Mesenchymal stem cell (in vitro differentiated cells and primary cell): ENCODE data around the gene HEPH.

ENCODE experiments used
- DNase-seq: peaks from one replicate; pipeline ENCODE4 v3.0.0-alpha.2; 2013
- H2AFZ ChIP-seq: one replicate; pipeline ENCODE4 v1.6.1; 2013; ENCODE audit warnings: low read depth, mild to moderate bottlenecking, control low read depth, inconsistent platforms, low read length, moderate library complexity
- H2AK5ac ChIP-seq: 2 replicates; pipeline ENCODE4 v1.6.1; 2013; ENCODE audit warnings: low read length, moderate library complexity, mild to moderate bottlenecking, inconsistent platforms; ENCODE audit not compliant: severe bottlenecking
- H2BK120ac ChIP-seq: one replicate; pipeline ENCODE4 v1.6.1; 2013; ENCODE audit warnings: low read depth, mild to moderate bottlenecking, inconsistent platforms, low read length, moderate library complexity
- H2BK12ac ChIP-seq, 2 experiments: one replicate each; pipeline ENCODE4 v1.6.1; 2013; ENCODE audit warnings: inconsistent platforms in 2 of 2, low read length in 2 of 2, mild to moderate bottlenecking in 2 of 2, moderate library complexity in 2 of 2, control low read depth in 1 of 2
- H2BK15ac ChIP-seq: one replicate; pipeline ENCODE4 v1.6.1; 2013; ENCODE audit warnings: mild to moderate bottlenecking, low read depth, inconsistent platforms; ENCODE audit not compliant: poor library complexity, severe bottlenecking
- H2BK5ac ChIP-seq: 2 replicates; pipeline ENCODE4 v1.6.1; 2013; ENCODE audit warnings: low read depth, mild to moderate bottlenecking, low read length, control low read depth, inconsistent platforms; ENCODE audit not compliant: poor library complexity, severe bottlenecking
- H3K14ac ChIP-seq, 2 experiments: one replicate each; pipeline ENCODE4 v1.6.1; 2013; ENCODE audit warnings: inconsistent platforms in 2 of 2, low read length in 2 of 2, control low read depth in 1 of 2, mild to moderate bottlenecking in 1 of 2, moderate library complexity in 1 of 2
- H3K18ac ChIP-seq, 2 experiments: one replicate each; pipeline ENCODE4 v1.6.1; 2013; ENCODE audit warnings: inconsistent platforms in 2 of 2, low read length in 2 of 2, control low read depth in 1 of 2, low read depth in 1 of 2, mild to moderate bottlenecking in 1 of 2
- H3K23ac ChIP-seq, 2 experiments: one replicate each; pipeline ENCODE4 v1.6.1; 2013; ENCODE audit warnings: inconsistent platforms in 2 of 2, low read length in 2 of 2, mild to moderate bottlenecking in 2 of 2, moderate library complexity in 2 of 2, control low read depth in 1 of 2
- H3K27ac ChIP-seq: 2 replicates; pipeline ENCODE4 v1.5.1; 2013; ENCODE audit warnings: mild to moderate bottlenecking, moderate library complexity, low read length, control low read depth, inconsistent platforms; ENCODE audit not compliant: poor library complexity, severe bottlenecking
- H3K27me3 ChIP-seq, 2 experiments: 2 replicates each; pipeline versions ENCODE4 v1.6.1 to v1.7.0; 2013; ENCODE audit warnings: low read length in 2 of 2, mild to moderate bottlenecking in 2 of 2, moderate library complexity in 2 of 2, control low read depth in 1 of 2, inconsistent platforms in 1 of 2; ENCODE audit not compliant: control insufficient read depth in 1 of 2, insufficient read depth in 1 of 2
- H3K36me3 ChIP-seq, 2 experiments: 2 replicates each; pipeline versions ENCODE4 v1.6.1 to v1.7.0; 2013; ENCODE audit warnings: low read length in 2 of 2, control low read depth in 1 of 2, inconsistent platforms in 1 of 2, low read depth in 1 of 2, mild to moderate bottlenecking in 1 of 2; ENCODE audit not compliant: insufficient read depth in 2 of 2, control insufficient read depth in 1 of 2
- H3K4ac ChIP-seq, 2 experiments: one replicate each; pipeline ENCODE4 v1.6.1; 2013; ENCODE audit warnings: inconsistent platforms in 2 of 2, low read length in 2 of 2, mild to moderate bottlenecking in 2 of 2, moderate library complexity in 2 of 2, control low read depth in 1 of 2, low read depth in 1 of 2
- H3K4me1 ChIP-seq: 2 replicates; pipeline ENCODE4 v1.6.1; 2013; ENCODE audit warnings: low read depth, low read length, control low read depth; ENCODE audit not compliant: control insufficient read depth, insufficient read depth
- H3K4me2 ChIP-seq: 2 replicates; pipeline ENCODE4 v1.6.1; 2013; ENCODE audit warnings: low read length, mild to moderate bottlenecking, inconsistent platforms; ENCODE audit not compliant: poor library complexity, severe bottlenecking
- H3K4me3 ChIP-seq, 2 experiments: 2 replicates each; pipeline versions ENCODE4 v1.5.1 to v1.7.0; 2013; ENCODE audit warnings: low read length in 2 of 2, mild to moderate bottlenecking in 2 of 2, control low read depth in 1 of 2, low read depth in 1 of 2; ENCODE audit not compliant: insufficient read depth in 1 of 2
- H3K79me1 ChIP-seq: replicated peaks from 2 replicates; pipeline ENCODE4 v1.6.1; 2013; ENCODE audit warnings: mild to moderate bottlenecking, control low read depth, low read length, inconsistent platforms; ENCODE audit not compliant: poor library complexity, severe bottlenecking
- H3K9ac ChIP-seq: 2 replicates; pipeline ENCODE4 v1.7.0; 2013; ENCODE audit warnings: mild to moderate bottlenecking, low read length, moderate library complexity
- H3K9me3 ChIP-seq: 2 replicates; pipeline ENCODE4 v1.7.0; 2013; ENCODE audit warnings: mild to moderate bottlenecking, low read length; ENCODE audit not compliant: control insufficient read depth
- H4K8ac ChIP-seq: one replicate; pipeline ENCODE4 v1.6.1; 2013; ENCODE audit warnings: inconsistent platforms, mild to moderate bottlenecking, low read length, moderate library complexity
- H4K91ac ChIP-seq: one replicate; pipeline ENCODE4 v1.6.1; 2013; ENCODE audit warnings: mild to moderate bottlenecking, low read length, inconsistent platforms
- WGBS: methylation state at CpG from one replicate; pipeline ENCODE4 v1.1.7; 2013; ENCODE audit warnings: mixed read lengths; 5-methylcytosine and 5-hydroxymethylcytosine counted together

Gene HEPH

DNA sequence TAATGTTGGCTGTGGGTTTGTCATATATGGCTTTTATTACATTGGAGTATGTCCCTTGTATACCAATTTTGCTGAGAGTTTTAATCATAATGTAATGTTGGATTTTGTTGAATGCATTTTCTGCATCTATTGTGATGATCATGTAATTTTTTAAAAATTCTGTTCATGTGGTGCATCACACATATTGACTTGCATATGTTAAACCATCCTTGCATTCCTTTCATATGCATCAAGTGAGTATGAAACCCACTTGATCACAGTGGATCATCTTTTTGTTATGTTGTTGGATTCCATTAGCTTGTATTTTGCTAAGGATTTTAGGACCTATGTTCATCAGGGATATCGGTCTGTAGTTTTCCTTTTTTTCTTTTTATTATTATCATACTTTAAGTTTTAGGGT is 12.1 kb downstream of the HEPH start:
- Histone ChIP-seq H2BK5ac (no peak overlapping the region), H3K27ac (no peak overlapping the region), H2BK120ac (no peak overlapping the region), H3K18ac (no peak overlapping the region), H2BK12ac (no peak overlapping the region), H3K23ac (no peak overlapping the region), H4K91ac (no peak overlapping the region), H3K9me3 (peaks cover 32% of the 10 kb centered on the region), H3K4me1 (no peaks in the 10 kb centered on the region), H3K4ac (no peak overlapping the region), H3K79me1 (no peaks in the 10 kb centered on the region), H3K4me2 (no peak overlapping the region), H3K4me3 (peak overlapping the region in 1 of 2 experiments; percentile 18), H3K27me3 (no peaks in the 10 kb centered on the region), H4K8ac (no peak overlapping the region), H2AK5ac (no peak overlapping the region), H2AFZ (no peak overlapping the region), H3K36me3 (peaks cover 0 to 42% of the 10 kb centered on the region in 2 experiments), H2BK15ac (no peak overlapping the region), H3K14ac (no peak overlapping the region), H3K9ac (no peak overlapping the region)
- no CpG with 5 or more reads among the region's 1 CpG for WGBS
- no peak for DNase-seq

DNA sequence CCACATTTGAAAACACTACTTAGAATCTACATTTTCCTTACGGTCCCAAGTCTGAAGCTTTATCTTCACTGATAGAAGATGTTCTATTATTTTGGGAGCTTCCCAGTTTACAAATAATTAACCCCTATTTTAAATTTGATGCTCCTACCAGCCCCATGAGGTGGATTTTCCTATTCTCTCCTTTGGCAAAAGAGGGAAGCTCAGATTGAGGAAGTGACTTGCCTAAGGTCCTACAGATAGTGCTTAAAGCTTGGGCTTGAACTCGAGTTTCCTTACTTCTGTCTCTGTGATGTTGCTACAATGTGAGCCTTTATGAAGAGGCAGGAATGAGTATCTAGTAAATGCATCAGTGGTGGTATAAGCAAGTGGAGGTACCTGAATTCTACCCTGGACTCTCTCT is 27.5 kb downstream of the HEPH start:
- Histone ChIP-seq H2BK5ac (no peak overlapping the region), H3K23ac (no peak overlapping the region), H3K4me2 (no peak overlapping the region), H2BK12ac (no peak overlapping the region), H3K18ac (no peak overlapping the region), H3K4me3 (no peak overlapping the region), H3K9ac (no peak overlapping the region), H3K9me3 (no peaks in the 10 kb centered on the region), H3K4me1 (no peaks in the 10 kb centered on the region), H4K8ac (no peak overlapping the region), H2AFZ (no peak overlapping the region), H2AK5ac (no peak overlapping the region), H4K91ac (no peak overlapping the region), H3K27ac (no peak overlapping the region), H2BK15ac (no peak overlapping the region), H3K27me3 (no peaks in the 10 kb centered on the region), H3K36me3 (peaks cover 2 to 35% of the 10 kb centered on the region in 2 experiments), H3K14ac (no peak overlapping the region), H2BK120ac (no peak overlapping the region), H3K79me1 (no peaks in the 10 kb centered on the region), H3K4ac (no peak overlapping the region)
- 93% methylated on average over 1 of the region's 2 CpGs for WGBS
- no peak for DNase-seq

DNA sequence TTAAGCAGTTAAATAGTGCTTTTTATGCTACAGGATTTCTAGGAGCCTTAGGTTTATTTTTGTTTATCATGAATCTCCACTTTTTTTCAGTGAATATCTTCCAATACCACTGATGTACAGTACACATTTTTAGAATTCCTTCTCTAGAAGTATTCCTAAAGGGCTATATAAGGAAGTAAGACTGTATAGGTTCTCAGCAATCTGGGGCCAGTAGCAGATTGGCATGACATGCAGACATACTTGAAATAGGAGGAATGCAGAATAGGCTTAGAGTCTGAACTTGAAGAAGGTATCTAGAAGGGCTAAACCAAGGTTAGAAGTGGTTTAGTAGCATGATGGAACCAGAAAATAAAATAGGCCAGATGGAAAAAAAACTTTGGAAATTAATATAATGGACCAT is 29.8 kb downstream of the HEPH start:
- no peak for DNase-seq
- peaks cover 2 to 27% of the 10 kb centered on the region in 2 experiments for H3K36me3 ChIP-seq
- no peak overlapping the region for H3K4ac ChIP-seq
- no peak overlapping the region for H3K14ac ChIP-seq
- no peak overlapping the region for H3K9ac ChIP-seq
- H2AK5ac ChIP-seq: no peak overlapping the region
- H2BK12ac ChIP-seq: no peak overlapping the region
- no peak overlapping the region for H2BK15ac ChIP-seq
- no peak overlapping the region for H4K91ac ChIP-seq
- no peak overlapping the region for H4K8ac ChIP-seq
- no peak overlapping the region for H3K18ac ChIP-seq
- no peak overlapping the region for H2BK120ac ChIP-seq
- H3K9me3 ChIP-seq: no peaks in the 10 kb centered on the region
- no peak overlapping the region for H3K23ac ChIP-seq
- H3K4me2 ChIP-seq: no peak overlapping the region
- no peak overlapping the region for H3K4me3 ChIP-seq
- no peak overlapping the region for H2BK5ac ChIP-seq
- H3K27me3 ChIP-seq: peaks cover 0 to 2% of the 10 kb centered on the region in 2 experiments
- H3K79me1 ChIP-seq: no peaks in the 10 kb centered on the region
- H3K27ac ChIP-seq: no peak overlapping the region
- H2AFZ ChIP-seq: no peak overlapping the region
- H3K4me1 ChIP-seq: no peaks in the 10 kb centered on the region

DNA sequence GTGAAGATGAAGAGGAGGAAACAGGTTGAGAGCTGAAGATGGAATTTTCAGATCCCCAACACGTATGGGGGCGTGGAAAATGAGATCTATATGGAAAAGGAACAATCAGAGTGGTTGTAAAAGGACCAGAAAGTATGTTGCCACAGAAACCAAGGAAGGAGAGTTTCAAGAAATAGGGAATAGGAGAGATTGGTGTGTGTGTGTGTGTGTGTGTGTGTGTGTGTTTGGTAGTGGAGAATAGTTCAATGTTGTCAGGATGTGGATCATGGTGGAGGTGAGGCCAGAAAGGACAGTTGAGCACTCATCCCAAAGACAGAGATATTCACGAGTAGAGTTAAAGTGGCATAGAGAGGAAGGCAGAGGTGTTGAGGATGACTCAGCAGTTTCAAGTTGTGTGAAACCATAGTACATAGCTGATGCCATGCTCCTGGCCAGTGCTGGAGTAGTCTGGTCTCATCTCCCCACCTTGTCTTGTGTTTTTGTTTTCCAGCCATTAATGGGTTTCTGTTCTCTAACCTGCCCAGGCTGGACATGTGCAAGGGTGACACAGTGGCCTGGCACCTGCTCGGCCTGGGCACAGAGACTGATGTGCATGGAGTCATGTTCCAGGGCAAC is 36.1 kb downstream of the HEPH start:
- no peak overlapping the region for H3K4me3 ChIP-seq
- 90% methylated on average over 4 of the region's 4 CpGs for WGBS
- H4K8ac ChIP-seq: no peak overlapping the region
- no peak overlapping the region for H3K18ac ChIP-seq
- no peaks in the 10 kb centered on the region for H3K36me3 ChIP-seq
- H2BK120ac ChIP-seq: no peak overlapping the region
- H3K14ac ChIP-seq: no peak overlapping the region
- H3K79me1 ChIP-seq: no peaks in the 10 kb centered on the region
- H3K4me1 ChIP-seq: peaks cover 3% of the 10 kb centered on the region
- no peak overlapping the region for H2BK15ac ChIP-seq
- H3K9me3 ChIP-seq: no peaks in the 10 kb centered on the region
- H2AFZ ChIP-seq: no peak overlapping the region
- H3K27me3 ChIP-seq: peaks cover 0 to 13% of the 10 kb centered on the region in 2 experiments
- H3K4me2 ChIP-seq: no peak overlapping the region
- H2AK5ac ChIP-seq: no peak overlapping the region
- H3K9ac ChIP-seq: no peak overlapping the region
- no peak overlapping the region for H3K23ac ChIP-seq
- no peak for DNase-seq
- no peak overlapping the region for H4K91ac ChIP-seq
- no peak overlapping the region for H2BK12ac ChIP-seq
- H3K4ac ChIP-seq: no peak overlapping the region
- H2BK5ac ChIP-seq: no peak overlapping the region
- H3K27ac ChIP-seq: no peak overlapping the region
